RPMI7951 (cell line): ENCODE results near the gene ZPBP2. TPM values are rescaled to one million over a fixed set of nuclear protein-coding genes. Genes with fewer than 3 reads are reported as not detected.
"Not testable (repeated sequence)": the region's sequence is repeated elsewhere in the genome, so short reads cannot be mapped to it uniquely, and the experiment has no call there.

Experiments used
- DNase-seq: peaks from one replicate; pipeline ENCODE4 v3.0.0-alpha.2; 2012; ENCODE audit warnings: low read depth
- total RNA-seq: library from RNA; depleted of rRNA; stranded (reverse); fragments of >200 nt; shearing (Covaris generic); gene quantifications from 2 replicates; pipeline ENCODE4 v1.2.3, GENCODE V29; 2014

Gene ZPBP2
- total RNA-seq, 1 experiment from 2014 or later: not detected

- not testable (repeated sequence) for DNase-seq
These were observed 11.9 kb upstream of the ZPBP2 start for GRCh38 chr17:39855911-39856649.

GRCh38 chr17:39861235-39861634 lies 6.8 kb upstream of the ZPBP2 start:
- no peak for DNase-seq

GRCh38 chr17:39863244-39863917 lies 4.6 kb upstream of the ZPBP2 start:
- DNase-seq: no peak

- peak; percentile 32 for DNase-seq
These were observed 3.9 kb upstream of the ZPBP2 start, which contains the start of gene IKZF3 for GRCh38 chr17:39863918-39864746. Gene IKZF3 (minus strand): TSS chr17:39864312. CDS start chr17:39864126, 186 bp downstream.

GRCh38 chr17:39866013-39866730 lies 1.8 kb upstream of the ZPBP2 start:
- DNase-seq: no peak

GRCh38 chr17:39867084-39867879 lies 720 bp upstream of the ZPBP2 start:
- DNase-seq: no peak

GRCh38 chr17:39868554-39868942 lies 546 bp downstream of the ZPBP2 start:
- no peak for DNase-seq

GRCh38 chr17:39870776-39871175 lies 2.8 kb downstream of the ZPBP2 start:
- DNase-seq: no peak

GRCh38 chr17:39871801-39872200 lies 3.8 kb downstream of the ZPBP2 start:
- DNase-seq: no peak

- DNase-seq: no peak
These were observed 4.7 kb downstream of the ZPBP2 start for GRCh38 chr17:39872751-39873150.

GRCh38 chr17:39886102-39886501 lies 18.1 kb downstream of the ZPBP2 start:
- not testable (repeated sequence) for DNase-seq

GRCh38 chr17:39887078-39887477 lies 19.1 kb downstream of the ZPBP2 start:
- no peak for DNase-seq

- DNase-seq: no peak
These were observed 21.2 kb downstream of the ZPBP2 start for GRCh38 chr17:39889200-39889599.

GRCh38 chr17:39894681-39895376 lies 26.8 kb downstream of the ZPBP2 start:
- DNase-seq: no peak

- no peak for DNase-seq
These were observed 30.1 kb downstream of the ZPBP2 start for GRCh38 chr17:39898088-39898487.

GRCh38 chr17:39899215-39899614 lies 31.2 kb downstream of the ZPBP2 start:
- DNase-seq: no peak

GRCh38 chr17:39902027-39902426 lies 34.0 kb downstream of the ZPBP2 start:
- DNase-seq: not testable (repeated sequence)

GRCh38 chr17:39903158-39903884 lies 35.3 kb downstream of the ZPBP2 start:
- no peak for DNase-seq

GRCh38 chr17:39904990-39905288 lies 36.9 kb downstream of the ZPBP2 start:
- DNase-seq: no peak
